Stimulated activated CD4-positive, alpha-beta T cell treated with anti-CD3 and anti-CD28 coated beads, Interleukin-1b, Interleukin-23, amount 100 ng/mL, for 48 hours (primary cell): ENCODE measurements around the gene RFPL2.
A peak's percentile ranks its signal among the peaks of the same experiment; 100 is the strongest.

Experiments
- DNase-seq: peaks from one replicate; pipeline ENCODE4 v3.0.0-alpha.2; 2020

The RFPL2 gene

GRCh38 chr22:32204856-32205722, at the start of gene RFPL2:
Gene RFPL2 (minus strand): TSS chr22:32205073. CDS start chr22:32202451, 2,622 bp downstream.
- peak; percentile 50 for DNase-seq

GRCh38 chr22:32249231-32249630, 44.4 kb upstream of the RFPL2 start:
- no peak for DNase-seq

GRCh38 chr22:32248276-32248675, 43.4 kb upstream of the RFPL2 start:
- no peak for DNase-seq

- DNase-seq = no peak
Measured at GRCh38 chr22:32246166-32246565, 41.3 kb upstream of the RFPL2 start.

GRCh38 chr22:32245042-32245441, 40.2 kb upstream of the RFPL2 start:
- no peak for DNase-seq

GRCh38 chr22:32244547-32244946, 39.7 kb upstream of the RFPL2 start:
- DNase-seq = no peak

GRCh38 chr22:32240461-32240860, 35.6 kb upstream of the RFPL2 start:
- no peak for DNase-seq

- no peak for DNase-seq
Measured at GRCh38 chr22:32237906-32238305, 33.0 kb upstream of the RFPL2 start.

- DNase-seq = no peak
Measured at GRCh38 chr22:32236970-32237369, 32.1 kb upstream of the RFPL2 start.

GRCh38 chr22:32233091-32233490, 28.2 kb upstream of the RFPL2 start:
- DNase-seq = no peak

- no peak for DNase-seq
Measured at GRCh38 chr22:32232191-32232830, 27.4 kb upstream of the RFPL2 start.

GRCh38 chr22:32226326-32227104, 21.6 kb upstream of the RFPL2 start:
- no peak for DNase-seq

GRCh38 chr22:32222991-32223390, 18.1 kb upstream of the RFPL2 start:
- DNase-seq = no peak

GRCh38 chr22:32219026-32219425, 14.2 kb upstream of the RFPL2 start:
- no peak for DNase-seq

GRCh38 chr22:32218470-32218869, 13.6 kb upstream of the RFPL2 start:
- DNase-seq = no peak

GRCh38 chr22:32217465-32217864, 12.6 kb upstream of the RFPL2 start:
- no peak for DNase-seq

- no peak for DNase-seq
Measured at GRCh38 chr22:32216911-32217310, 12.0 kb upstream of the RFPL2 start.

- DNase-seq = no peak
Measured at GRCh38 chr22:32211011-32211410, 6.1 kb upstream of the RFPL2 start.

GRCh38 chr22:32208681-32209080, 3.8 kb upstream of the RFPL2 start:
- DNase-seq = no peak

GRCh38 chr22:32207971-32208480, 3.2 kb upstream of the RFPL2 start:
- DNase-seq = no peak

- no peak for DNase-seq
Measured at GRCh38 chr22:32206774-32207758, 2.2 kb upstream of the RFPL2 start.
